HG03439 (cell line): Measurements from ENCODE around the gene PRAC2.
"Not testable (repeated sequence)": the region's sequence is repeated elsewhere in the genome, so short reads cannot be mapped to it uniquely, and the experiment has no call there.

Experiments
- ATAC-seq: cut with Tn5 transposase; IDR thresholded peaks from one replicate; pipeline ENCODE4 v1.9.1; 2021; ENCODE audit warnings: mild to moderate bottlenecking, moderate library complexity; ENCODE audit not compliant: unreplicated experiment

Gene PRAC2

GRCh38 chr17:48722915-48723422 is at the start of gene PRAC2:
PRAC2 (plus strand) TSS chr17:48723185; CDS start chr17:48724411, 1,226 bp downstream.
- ATAC-seq = no peak

- ATAC-seq = no peak
These were observed 45.9 kb upstream of the PRAC2 start for GRCh38 chr17:48676963-48677558.

- ATAC-seq = peak; percentile 80
These were observed 44.6 kb upstream of the PRAC2 start for GRCh38 chr17:48678141-48678971.

GRCh38 chr17:48679385-48680096 is 43.4 kb upstream of the PRAC2 start:
- no peak for ATAC-seq

- ATAC-seq = no peak
These were observed 41.4 kb upstream of the PRAC2 start for GRCh38 chr17:48681609-48682008.

GRCh38 chr17:48690655-48691054 is 32.3 kb upstream of the PRAC2 start:
- no peak for ATAC-seq

GRCh38 chr17:48692049-48692448 is 30.9 kb upstream of the PRAC2 start:
- no peak for ATAC-seq

- no peak for ATAC-seq
These were observed 29.8 kb upstream of the PRAC2 start for GRCh38 chr17:48693178-48693577.

GRCh38 chr17:48701864-48702532 is 21.0 kb upstream of the PRAC2 start:
- no peak for ATAC-seq

- ATAC-seq = no peak
These were observed 18.4 kb upstream of the PRAC2 start for GRCh38 chr17:48704361-48705248.

- no peak for ATAC-seq
These were observed 11.9 kb upstream of the PRAC2 start for GRCh38 chr17:48711128-48711527.

GRCh38 chr17:48715496-48716399 is 7.2 kb upstream of the PRAC2 start:
- ATAC-seq = no peak

- not testable (repeated sequence) for ATAC-seq
These were observed 6.4 kb upstream of the PRAC2 start for GRCh38 chr17:48716549-48716948.

GRCh38 chr17:48717367-48718226 is 5.4 kb upstream of the PRAC2 start:
- ATAC-seq = no peak

GRCh38 chr17:48718227-48718760 is 4.7 kb upstream of the PRAC2 start:
- ATAC-seq = no peak

GRCh38 chr17:48718761-48719641 is 4.0 kb upstream of the PRAC2 start:
- ATAC-seq = no peak
